Calu3 (cell line): ENCODE data around the gene BNIPL. TPM values are rescaled to one million over a fixed set of nuclear protein-coding genes. Genes with fewer than 3 reads are reported as not detected.

Source experiments
- BruUV-seq: library from RNA; stranded (reverse); fragments of 400-500 nt; replicated peaks from 2 replicates; lab custom pipeline; 2021; lab: Mats Ljungman, UMichigan
- CTCF ChIA-PET: fragments of 300-600 bp; sonication (Branson Sonifier 250); formaldehyde crosslinking; loops from one replicate; lab custom pipeline; 2022; ENCODE audit warnings: antibody characterized with exemption; lab: Charles Lee
- DNase-seq: peaks from one replicate; pipeline ENCODE4 v3.0.0; 2022
- H3K27ac Mint-ChIP-seq: one replicate; pipeline ENCODE4 v1.8.0; 2022; ENCODE audit warnings: mixed read lengths; ENCODE audit not compliant: unreplicated experiment
- H3K27me3 Mint-ChIP-seq: one replicate; pipeline ENCODE4 v1.8.0; 2022; ENCODE audit warnings: mixed read lengths; ENCODE audit not compliant: unreplicated experiment
- H3K36me3 Mint-ChIP-seq: one replicate; pipeline ENCODE4 v1.8.0; 2022; ENCODE audit warnings: mild to moderate bottlenecking, moderate library complexity, mixed read lengths; ENCODE audit not compliant: insufficient read depth, unreplicated experiment
- H3K4me1 Mint-ChIP-seq: one replicate; pipeline ENCODE4 v1.8.0; 2022; ENCODE audit warnings: mild to moderate bottlenecking, low read depth, mixed read lengths; ENCODE audit not compliant: unreplicated experiment
- H3K4me3 Mint-ChIP-seq: one replicate; pipeline ENCODE4 v1.8.0; 2022; ENCODE audit warnings: mild to moderate bottlenecking, low read depth, moderate library complexity, mixed read lengths; ENCODE audit not compliant: unreplicated experiment
- H3K9me3 Mint-ChIP-seq: one replicate; pipeline ENCODE4 v1.8.0; 2022; ENCODE audit warnings: low read depth, mixed read lengths; ENCODE audit not compliant: unreplicated experiment
- CTCF ChIP-seq: fragments of 200-600 bp; IDR thresholded peaks from one replicate; pipeline ENCODE4 v1.8.0; 2022; ENCODE audit warnings: antibody characterized with exemption; ENCODE audit not compliant: unreplicated experiment
- intact Hi-C: fragments of 100-400 bp; cut with micrococcal nuclease; formaldehyde crosslinking; loops from one replicate; pipeline ENCODE4 v1.10.0; 2022; ENCODE audit not compliant: unreplicated experiment
- total RNA-seq: library from RNA; stranded (reverse); gene quantifications from 2 replicates; pipeline ENCODE4 v1.2.3, GENCODE V29; 2022

The BNIPL gene
- total RNA-seq, 1 experiment from 2014 or later = 2.4 TPM

DNA sequence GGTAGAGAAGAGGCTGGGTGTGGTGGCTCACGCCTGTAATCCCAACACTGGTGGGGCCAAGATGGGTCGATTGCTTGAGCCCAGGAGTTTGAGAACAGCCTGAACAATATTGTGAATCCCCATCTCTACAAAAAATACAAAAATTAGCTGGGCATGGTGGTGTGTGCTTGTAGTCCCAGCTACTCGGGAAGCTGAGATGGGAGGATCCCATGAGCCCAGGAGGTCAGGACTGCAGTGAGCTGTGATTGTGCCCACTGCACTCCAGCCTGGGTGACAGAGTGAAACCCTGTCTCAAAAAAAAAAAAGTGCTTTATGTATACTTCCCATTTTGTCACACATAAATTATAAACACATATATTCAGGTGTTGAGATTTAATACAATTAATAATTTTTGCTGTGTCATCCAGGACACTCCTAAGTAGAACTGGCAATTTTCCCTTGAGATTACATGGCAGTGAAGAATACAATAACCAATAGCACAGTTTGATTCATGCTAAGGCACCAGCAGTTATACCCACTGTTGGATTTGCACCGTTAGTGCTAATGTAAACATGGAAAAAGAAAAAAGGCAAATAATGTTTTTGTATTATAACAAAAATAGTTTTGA, 49.7 kb downstream of the BNIPL start:
- no peak for TF ChIP-seq CTCF
- Mint-ChIP-seq H3K27me3 (no peaks in the 10 kb centered on the region), H3K9me3 (no peaks in the 10 kb centered on the region), H3K4me3 (no peak overlapping the region), H3K4me1 (no peaks in the 10 kb centered on the region), H3K36me3 (no peaks in the 10 kb centered on the region), H3K27ac (no peak overlapping the region)
- DNase-seq = no peak
- BruUV-seq = no TSS peak
- intact Hi-C loops = no loop called here
- CTCF ChIA-PET = interaction anchor here (1.3 kb wide), 1 partner anchor 14 kb away, joined by 3 read pairs; no protein-coding TSS in a partner anchor

Other genes with a start within 250 kb of the BNIPL start
- gene CTSK, start 228.3 kb upstream of the BNIPL start, total RNA-seq = 5.5 and 5.9 TPM in 2 replicates
- 27.9 and 31.1 TPM in 2 replicates for gene ARNT, start 160.0 kb upstream of the BNIPL start, total RNA-seq
- not detected in 2 replicates for gene CTXND2, start 149.4 kb upstream of the BNIPL start, total RNA-seq
- 64.9 and 70.6 TPM in 2 replicates for gene SETDB1, start 110.2 kb upstream of the BNIPL start, total RNA-seq
- gene CERS2, start 61.8 kb upstream of the BNIPL start, total RNA-seq = 214 and 226 TPM in 2 replicates
- 15.4 and 20.1 TPM in 2 replicates for gene ANXA9, start 54.3 kb upstream of the BNIPL start, total RNA-seq
- 17.2 and 17.6 TPM in 2 replicates for gene MINDY1, start 29.7 kb upstream of the BNIPL start, total RNA-seq
- gene PRUNE1, start 28.1 kb upstream of the BNIPL start, total RNA-seq = 15.9 and 16.0 TPM in 2 replicates
- gene C1orf56, start 11.2 kb downstream of the BNIPL start, total RNA-seq = 8.5 and 9.5 TPM in 2 replicates
- 103 and 110 TPM in 2 replicates for gene CDC42SE1, start 23.0 kb downstream of the BNIPL start, total RNA-seq
- 1.5 and 2.1 TPM in 2 replicates for gene MLLT11, start 23.8 kb downstream of the BNIPL start, total RNA-seq
- gene GABPB2, start 34.2 kb downstream of the BNIPL start, total RNA-seq = 10.9 and 13.6 TPM in 2 replicates
- gene SEMA6C, start 110.0 kb downstream of the BNIPL start, total RNA-seq = 2.2 and 2.5 TPM in 2 replicates
- not detected in 2 replicates for gene TNFAIP8L2, start 120.1 kb downstream of the BNIPL start, total RNA-seq
- 7.6 and 9.7 TPM in 2 replicates for gene LYSMD1, start 129.3 kb downstream of the BNIPL start, total RNA-seq
- gene SCNM1, start 129.6 kb downstream of the BNIPL start, total RNA-seq = 47.3 and 49.8 TPM in 2 replicates
- 1.6 and 2.1 TPM in 2 replicates for gene TMOD4, start 139.4 kb downstream of the BNIPL start, total RNA-seq
- 91.4 and 111 TPM in 2 replicates for gene VPS72, start 153.6 kb downstream of the BNIPL start, total RNA-seq
- 86.6 and 96.2 TPM in 2 replicates for gene PIP5K1A, start 162.0 kb downstream of the BNIPL start, total RNA-seq
- gene PSMD4, start 218.1 kb downstream of the BNIPL start, total RNA-seq = 302 and 325 TPM in 2 replicates
- gene ZNF687, start 245.7 kb downstream of the BNIPL start, total RNA-seq = 42.9 and 43.4 TPM in 2 replicates